Liver (tissue), 3 donors: Measurements from ENCODE around the gene CGN.

Experiments used
- TAF1 ChIP-seq: conservative IDR thresholded peaks from 2 replicates; pipeline ENCODE4 v1.6.1; 2016; ENCODE audit warnings: antibody characterized with exemption, mild to moderate bottlenecking
- YY1 ChIP-seq: IDR thresholded peaks from 2 replicates; pipeline ENCODE4 v1.6.1; 2016; ENCODE audit warnings: antibody characterized with exemption, mild to moderate bottlenecking
- TF ChIP-seq, protein P1 (sequence below): fragments of 150-350 bp; IDR thresholded peaks from 2 replicates; pipeline ENCODE4 v1.5.1; 2017; ENCODE audit warnings: improper control_type of control experiment, low read depth, low read length; ENCODE audit not compliant: missing input control
- donor health status: healthy.
- donor health status: healthy.

DNA sequence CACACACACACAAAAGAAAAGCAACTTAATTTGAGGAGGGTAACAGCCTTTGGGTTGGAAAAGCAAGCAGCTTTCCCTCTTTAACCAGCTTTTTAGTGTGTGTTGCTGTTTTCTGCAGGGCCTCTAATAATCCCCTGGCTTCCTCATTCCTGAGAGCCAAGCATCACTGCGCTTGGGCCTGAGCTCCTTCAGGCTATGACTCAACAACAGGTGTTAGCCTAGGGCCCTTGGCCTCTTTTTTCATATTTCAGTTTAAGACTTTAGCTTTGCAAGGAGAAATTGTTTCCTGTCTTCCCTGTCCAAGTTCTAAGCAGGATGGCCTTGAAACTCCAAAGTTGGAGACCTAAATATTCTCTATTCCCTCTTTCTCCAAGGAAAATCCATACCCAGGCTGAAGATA is 74.4 kb downstream of the CGN start:
- TF ChIP-seq, protein P1, sequence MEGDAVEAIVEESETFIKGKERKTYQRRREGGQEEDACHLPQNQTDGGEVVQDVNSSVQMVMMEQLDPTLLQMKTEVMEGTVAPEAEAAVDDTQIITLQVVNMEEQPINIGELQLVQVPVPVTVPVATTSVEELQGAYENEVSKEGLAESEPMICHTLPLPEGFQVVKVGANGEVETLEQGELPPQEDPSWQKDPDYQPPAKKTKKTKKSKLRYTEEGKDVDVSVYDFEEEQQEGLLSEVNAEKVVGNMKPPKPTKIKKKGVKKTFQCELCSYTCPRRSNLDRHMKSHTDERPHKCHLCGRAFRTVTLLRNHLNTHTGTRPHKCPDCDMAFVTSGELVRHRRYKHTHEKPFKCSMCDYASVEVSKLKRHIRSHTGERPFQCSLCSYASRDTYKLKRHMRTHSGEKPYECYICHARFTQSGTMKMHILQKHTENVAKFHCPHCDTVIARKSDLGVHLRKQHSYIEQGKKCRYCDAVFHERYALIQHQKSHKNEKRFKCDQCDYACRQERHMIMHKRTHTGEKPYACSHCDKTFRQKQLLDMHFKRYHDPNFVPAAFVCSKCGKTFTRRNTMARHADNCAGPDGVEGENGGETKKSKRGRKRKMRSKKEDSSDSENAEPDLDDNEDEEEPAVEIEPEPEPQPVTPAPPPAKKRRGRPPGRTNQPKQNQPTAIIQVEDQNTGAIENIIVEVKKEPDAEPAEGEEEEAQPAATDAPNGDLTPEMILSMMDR = no peak
- no peak for TF ChIP-seq TAF1
- TF ChIP-seq YY1 = no peak
